GM15510 (cell line): ENCODE results near the gene CHST11.

ENCODE experiments used
- POLR2A ChIP-seq: IDR thresholded peaks from 3 replicates; pipeline ENCODE4 v1.6.1; 2011; ENCODE audit warnings: borderline replicate concordance; ENCODE audit not compliant: insufficient read length; ENCODE audit errors: extremely low read depth

Gene CHST11

GRCh38 chr12:104761611-104762010 lies 304.9 kb downstream of the CHST11 start:
- no peak for TF ChIP-seq POLR2A

DNA sequence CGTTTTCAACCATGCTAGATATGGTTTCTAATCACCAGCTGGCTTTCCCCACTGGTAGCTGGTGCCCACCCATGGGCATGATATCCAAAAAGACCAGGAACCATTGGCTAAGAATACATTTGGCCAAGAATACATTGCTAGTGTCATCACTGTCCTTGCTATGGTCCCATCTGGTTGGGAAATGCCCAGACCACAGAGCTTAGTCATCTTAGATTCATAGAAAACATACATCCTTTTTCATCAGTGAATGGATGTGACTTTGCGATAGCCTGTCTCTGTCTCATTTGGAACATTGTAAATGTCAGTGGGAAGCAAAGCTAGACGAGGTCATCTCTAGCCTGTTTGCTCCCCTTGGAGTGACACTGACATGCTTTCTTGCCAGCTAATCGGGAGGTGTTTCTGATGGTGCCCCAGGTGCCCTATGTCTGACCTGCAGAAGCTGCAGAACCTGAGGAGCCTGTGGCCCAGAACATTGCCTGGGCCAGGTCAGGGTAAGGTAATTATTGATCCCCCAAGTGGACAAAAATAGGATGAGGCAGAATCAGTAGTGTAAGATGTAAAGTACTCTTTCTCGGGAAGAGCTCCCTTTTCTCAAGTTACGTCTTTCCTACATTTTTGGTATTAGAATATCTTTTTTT lies 306.5 kb downstream of the CHST11 start:
- no peak for TF ChIP-seq POLR2A

DNA sequence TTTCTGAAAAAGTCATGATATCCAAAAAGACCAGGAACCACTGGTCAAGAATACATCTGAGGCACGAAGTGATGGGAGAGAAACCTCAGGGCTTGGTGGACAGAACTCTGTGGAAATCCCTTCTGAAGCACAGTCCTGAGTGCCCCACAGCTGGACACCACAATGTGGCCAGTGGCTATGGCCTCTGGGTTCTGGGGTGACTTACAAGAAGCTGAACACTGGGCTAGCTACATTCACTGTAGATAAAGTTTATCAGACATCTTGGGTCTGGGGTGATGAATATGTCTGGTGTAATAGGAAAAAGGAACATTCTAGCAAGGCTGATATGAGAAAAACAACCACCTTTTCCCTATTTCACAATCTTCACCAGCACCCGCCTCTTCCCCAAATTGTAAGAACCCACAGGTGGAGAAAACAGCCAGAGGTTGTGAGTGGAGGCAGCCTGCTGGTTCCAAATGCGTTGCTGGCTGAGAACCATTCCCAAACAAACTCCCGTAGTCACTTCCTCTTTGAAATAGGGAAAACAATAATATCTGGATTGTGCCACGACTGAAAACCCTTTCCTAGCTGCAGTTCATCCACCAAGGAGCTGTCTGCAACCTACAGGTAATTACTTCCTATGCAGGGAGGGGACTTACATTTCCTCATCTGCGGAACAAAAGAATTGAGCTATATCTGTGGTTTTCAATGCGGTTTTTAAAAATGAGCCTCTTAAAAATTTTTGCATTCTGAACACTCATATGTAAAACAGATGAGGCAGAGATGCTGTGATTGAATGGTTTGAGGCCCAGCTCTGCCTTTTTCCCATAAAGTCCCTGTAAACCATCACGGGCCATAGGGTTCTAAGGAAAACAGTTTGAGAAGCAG lies 307.7 kb downstream of the CHST11 start:
- no peak for TF ChIP-seq POLR2A

DNA sequence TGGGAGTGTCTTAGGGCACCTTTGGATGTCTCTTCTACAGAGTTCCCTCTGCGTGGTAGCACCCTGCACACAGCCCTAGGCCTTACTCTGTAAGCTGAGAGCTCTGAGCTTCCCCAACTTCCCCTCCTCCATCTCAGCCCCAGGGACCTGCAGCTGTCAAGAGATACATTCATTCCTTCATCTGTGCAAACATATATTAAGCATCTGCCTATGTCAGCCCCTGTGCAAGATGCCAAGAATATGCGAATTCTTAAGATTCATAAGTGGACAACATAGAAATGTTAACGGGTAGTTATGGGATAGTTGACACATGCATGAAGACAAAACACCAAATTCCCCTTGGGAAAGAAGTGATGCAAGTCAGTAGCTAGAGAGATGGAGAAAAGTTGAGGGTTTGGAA lies 310.5 kb downstream of the CHST11 start:
- TF ChIP-seq POLR2A = no peak

DNA sequence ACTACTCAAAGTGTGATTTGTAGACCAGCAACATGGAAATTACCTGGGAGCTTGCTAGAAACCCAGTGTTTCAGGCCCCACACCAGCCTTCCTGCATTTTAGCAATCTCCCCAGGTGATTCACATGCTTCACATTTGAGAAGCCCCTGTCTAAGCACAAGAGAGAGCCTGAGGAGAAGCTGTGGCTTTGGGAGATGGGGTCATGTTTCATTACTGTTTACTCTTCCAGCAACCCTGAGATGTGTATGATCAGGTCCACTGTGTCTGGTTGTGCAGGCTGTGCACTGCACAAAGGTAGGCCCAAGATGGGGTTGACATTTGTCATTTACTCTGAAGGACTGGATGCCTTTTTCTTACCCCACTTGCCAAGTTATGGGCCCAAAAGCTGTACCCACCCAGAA lies 311.3 kb downstream of the CHST11 start:
- no peak for TF ChIP-seq POLR2A

DNA sequence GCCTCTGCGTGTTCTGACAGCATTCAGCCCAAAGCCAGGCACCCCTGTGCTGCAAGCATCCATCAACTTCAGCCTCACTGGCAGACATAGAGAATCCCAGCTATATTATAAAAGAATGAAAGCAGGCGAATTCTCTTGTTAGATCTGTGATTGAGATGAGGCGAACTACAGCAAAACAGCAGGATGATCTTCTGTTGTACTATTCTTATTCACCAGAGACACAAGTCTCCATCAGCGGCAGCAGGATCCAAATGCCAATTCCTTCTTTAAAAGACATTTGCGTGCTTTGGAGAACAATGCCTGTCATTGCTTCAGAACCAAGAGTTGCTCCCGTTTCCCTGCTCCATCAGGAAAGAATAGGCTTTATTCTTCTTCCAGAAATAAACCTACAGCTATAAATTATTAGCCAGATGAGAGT lies 312.4 kb downstream of the CHST11 start:
- no peak for TF ChIP-seq POLR2A

GRCh38 chr12:104772336-104772735 lies 315.6 kb downstream of the CHST11 start:
- TF ChIP-seq POLR2A = no peak

- no peak for TF ChIP-seq POLR2A
These were observed 319.0 kb downstream of the CHST11 start for GRCh38 chr12:104775731-104776231.

DNA sequence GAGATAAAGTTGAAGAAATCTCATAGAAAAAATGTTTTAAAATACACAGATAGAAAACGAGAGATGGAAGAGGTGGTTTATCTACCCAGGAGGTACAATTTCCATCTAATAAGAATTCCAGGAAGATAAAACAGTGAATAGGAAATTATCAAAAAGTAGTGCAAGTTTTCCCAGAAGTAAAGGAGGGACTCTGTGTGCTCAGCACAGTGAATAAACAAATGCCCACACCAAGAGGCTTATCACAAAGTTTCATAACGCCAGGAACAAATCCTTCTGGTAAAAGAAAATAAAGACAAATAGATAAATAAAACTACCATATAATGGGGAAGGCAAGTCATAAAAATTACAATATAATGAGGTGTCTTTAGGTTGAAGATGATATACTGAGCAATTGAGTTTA lies 322.4 kb downstream of the CHST11 start:
- no peak for TF ChIP-seq POLR2A

DNA sequence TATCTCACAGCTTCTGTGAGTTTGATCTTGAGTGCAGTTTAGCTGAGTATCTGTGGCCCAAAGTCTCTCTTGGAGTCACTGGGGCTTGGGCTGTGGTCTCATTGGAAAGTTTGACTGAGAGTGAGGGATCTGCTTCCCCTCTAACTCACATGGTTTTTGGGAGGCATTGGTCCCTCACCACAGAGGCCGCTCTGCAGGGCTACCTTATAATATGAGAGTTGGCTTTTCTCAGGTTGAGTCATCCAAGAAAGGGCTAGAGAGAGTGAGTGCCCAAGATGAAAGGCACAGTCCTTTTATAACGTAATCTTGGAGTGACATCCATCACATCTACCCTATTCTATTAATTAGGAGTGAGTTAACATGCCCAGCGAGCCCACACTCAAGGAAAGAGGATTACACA lies 325.5 kb downstream of the CHST11 start:
- no peak for TF ChIP-seq POLR2A

DNA sequence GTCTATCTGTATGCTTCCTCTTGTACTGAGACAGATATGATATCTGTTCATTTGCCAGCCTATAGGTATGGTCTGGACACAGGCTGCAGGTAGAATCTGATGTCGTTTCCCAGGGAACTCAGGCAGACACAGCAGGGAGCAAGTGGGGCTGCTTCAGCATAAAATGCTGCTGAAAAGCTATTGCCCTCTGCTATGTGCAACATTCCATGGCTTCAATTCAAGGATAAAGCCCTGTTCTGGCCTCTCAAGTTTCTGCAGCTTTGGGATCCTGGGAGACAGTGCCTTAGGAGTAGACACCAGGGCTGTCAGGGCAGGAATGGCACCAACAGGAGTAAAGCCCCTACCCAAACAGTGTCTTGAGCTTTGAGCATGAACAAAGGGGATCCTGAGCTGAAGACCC lies 327.8 kb downstream of the CHST11 start:
- no peak for TF ChIP-seq POLR2A

- TF ChIP-seq POLR2A = no peak
These were observed 329.1 kb downstream of the CHST11 start for GRCh38 chr12:104785886-104786285.

- TF ChIP-seq POLR2A = no peak
These were observed 329.6 kb downstream of the CHST11 start for GRCh38 chr12:104786352-104786751.

- no peak for TF ChIP-seq POLR2A
These were observed 332.1 kb downstream of the CHST11 start for GRCh38 chr12:104788840-104789271.

GRCh38 chr12:104790296-104791125 lies 333.8 kb downstream of the CHST11 start:
- TF ChIP-seq POLR2A = no peak
